SK-N-SH (cell line): ENCODE measurements around the gene SUFU. TPM values are rescaled to one million over a fixed set of nuclear protein-coding genes. Genes with fewer than 3 reads are reported as not detected.

Experiments used
- CTCF ChIA-PET: fragments of 300-600, 350-600 bp; formaldehyde crosslinking; extraction: SDS; loops from one replicate; lab custom pipeline; 2021; lab: Yijun Ruan, JAX
- POLR2A ChIA-PET: fragments of 350-600 bp; sonication (Branson Sonifier 250); formaldehyde crosslinking; extraction: SDS; loops from one replicate; lab custom pipeline; 2020; ENCODE audit warnings: antibody characterized with exemption, inconsistent platforms; lab: Yijun Ruan, JAX
- DNase-seq: peaks from one replicate; pipeline ENCODE4 v3.0.0; 2012
- H2AFZ ChIP-seq: fragments of 200-600 bp; sonication (generic); 2 replicates; pipeline ENCODE4 v1.8.1; 2016; ENCODE audit warnings: antibody characterized with exemption, mild to moderate bottlenecking, low read depth
- H3F3A ChIP-seq: fragments of 200-600 bp; sonication (generic); replicated peaks from 2 replicates; pipeline ENCODE3; 2016; ENCODE audit warnings: antibody characterized with exemption, mild to moderate bottlenecking; ENCODE audit not compliant: insufficient read depth
- H3K27ac ChIP-seq, 2 experiments: fragments of 200-500 bp in 1 of 2; fragments of 200-600 bp in 1 of 2; sonication (Bioruptor generic) in 1 of 2; sonication (generic), shearing (Covaris generic) in 1 of 2; 2 replicates each; pipeline versions ENCODE4 v1.5.1 to v1.6.1; 2014 to 2016; ENCODE audit warnings: low read depth in 2 of 2, inconsistent platforms in 1 of 2, low read length in 1 of 2, mild to moderate bottlenecking in 1 of 2, mixed read lengths in 1 of 2
- H3K27me3 ChIP-seq: fragments of 200-600 bp; sonication (generic), shearing (Covaris generic); 2 replicates; pipeline ENCODE4 v1.6.1; 2016; ENCODE audit warnings: mixed run types; ENCODE audit not compliant: insufficient read depth
- H3K36me3 ChIP-seq, 2 experiments: fragments of 200-500 bp in 1 of 2; fragments of 200-600 bp in 1 of 2; sonication (Bioruptor generic) in 1 of 2; sonication (generic) in 1 of 2; replicated peaks in 1 of 2; 2 replicates each; pipeline versions ENCODE3 to v1.5.1; 2014 to 2016; ENCODE audit warnings: low read length in 1 of 2, mild to moderate bottlenecking in 1 of 2; ENCODE audit not compliant: insufficient read depth in 2 of 2, control insufficient read depth in 1 of 2
- H3K4me1 ChIP-seq, 2 experiments: fragments of 200-500 bp in 1 of 2; fragments of 200-600 bp in 1 of 2; sonication (Bioruptor generic) in 1 of 2; sonication (generic), shearing (Covaris generic) in 1 of 2; 2 replicates each; pipeline versions ENCODE4 v1.5.1 to v1.6.1; 2014 to 2016; ENCODE audit warnings: low read depth in 1 of 2, low read length in 1 of 2, mixed run types in 1 of 2; ENCODE audit not compliant: insufficient read depth in 2 of 2, control insufficient read depth in 1 of 2
- H3K4me2 ChIP-seq: fragments of 200-600 bp; sonication (generic), shearing (Covaris generic); 2 replicates; pipeline ENCODE4 v1.6.1; 2017; ENCODE audit warnings: mixed run types
- H3K4me3 ChIP-seq, 2 experiments: fragments of 200-500 bp in 1 of 2; fragments of 200-600 bp in 1 of 2; sonication (Bioruptor generic) in 1 of 2; sonication (generic), shearing (Covaris generic) in 1 of 2; 2 replicates each; pipeline versions ENCODE4 v1.5.1 to v1.8.1; 2014 to 2016; ENCODE audit warnings: low read depth in 2 of 2, inconsistent platforms in 1 of 2, low read length in 1 of 2, mild to moderate bottlenecking in 1 of 2, mixed read lengths in 1 of 2, moderate library complexity in 1 of 2
- H3K79me2 ChIP-seq: fragments of 200-600 bp; sonication (generic); 2 replicates; pipeline ENCODE4 v1.8.1; 2017; ENCODE audit warnings: mild to moderate bottlenecking; ENCODE audit not compliant: insufficient read depth
- H3K9ac ChIP-seq: fragments of 200-600 bp; sonication (generic); 2 replicates; pipeline ENCODE4 v1.6.1; 2017; ENCODE audit warnings: mixed run types
- H3K9me2 ChIP-seq: fragments of 200-600 bp; sonication (generic); 2 replicates; pipeline ENCODE4 v1.6.1; 2017; ENCODE audit warnings: mixed run types
- H3K9me3 ChIP-seq: fragments of 200-600 bp; sonication (generic); 2 replicates; pipeline ENCODE4 v1.6.1; 2017; ENCODE audit warnings: mixed run types, mild to moderate bottlenecking, moderate library complexity
- H4K20me1 ChIP-seq: fragments of 200-600 bp; sonication (generic); 2 replicates; pipeline ENCODE4 v1.6.1; 2017; ENCODE audit warnings: mild to moderate bottlenecking, mixed run types; ENCODE audit not compliant: insufficient read depth
- CTCF ChIP-seq: fragments of 200-600 bp; sonication (generic); IDR thresholded peaks from 2 replicates; pipeline ENCODE4 v1.6.1; 2017; ENCODE audit warnings: antibody characterized with exemption, mild to moderate bottlenecking, moderate library complexity
- EP300 ChIP-seq, 2 experiments: IDR thresholded peaks; 2 replicates each; pipeline versions ENCODE4 v1.4.0 to v1.6.1; 2012; ENCODE audit warnings: borderline replicate concordance in 1 of 2, low read depth in 1 of 2, low read length in 1 of 2
- MAX ChIP-seq: IDR thresholded peaks from 2 replicates; pipeline ENCODE4 v1.4.0; 2012; ENCODE audit warnings: low read depth
- POLR2AphosphoS5 ChIP-seq: IDR thresholded peaks from 2 replicates; pipeline ENCODE4 v1.6.1; 2012; ENCODE audit warnings: low read depth, low read length
- RAD21 ChIP-seq: IDR thresholded peaks from 2 replicates; pipeline ENCODE4 v1.6.1; 2012; ENCODE audit warnings: mild to moderate bottlenecking, low read length
- RCOR1 ChIP-seq: fragments of 150-350 bp; IDR thresholded peaks from 2 replicates; pipeline ENCODE4 v1.6.1; 2017; ENCODE audit warnings: antibody characterized with exemption, low read length
- REST ChIP-seq: IDR thresholded peaks from 2 replicates; pipeline ENCODE4 v1.6.1; 2012; ENCODE audit warnings: mild to moderate bottlenecking, low read depth, low read length, moderate library complexity
- RXRA ChIP-seq: IDR thresholded peaks from 2 replicates; pipeline ENCODE4 v1.4.0; 2012; ENCODE audit warnings: low read depth, mild to moderate bottlenecking, borderline replicate concordance
- TAF1 ChIP-seq: IDR thresholded peaks from 2 replicates; pipeline ENCODE4 v1.6.1; 2012; ENCODE audit warnings: low read depth, mild to moderate bottlenecking, low read length, moderate library complexity, borderline replicate concordance
- TCF12 ChIP-seq: IDR thresholded peaks from 2 replicates; pipeline ENCODE4 v1.4.0; 2012
- USF2 ChIP-seq: fragments of 150-350 bp; IDR thresholded peaks from 2 replicates; pipeline ENCODE4 v1.6.1; 2017; ENCODE audit warnings: antibody characterized with exemption, low read length, low read depth, borderline replicate concordance
- WGBS: methylation state at CpG from one replicate; pipeline ENCODE4 v1.1.6; 2017; ENCODE audit warnings: low lambda C conversion rate; 5-methylcytosine and 5-hydroxymethylcytosine counted together
- polyA plus RNA-seq, 3 experiments: library from polyadenylated mRNA; depleted of rRNA; stranded (reverse); fragments of >200 nt; gene quantifications; 2 replicates each; pipeline ENCODE4 v1.2.3, GENCODE V29; 2012

SUFU gene
- polyA plus RNA-seq, 1 of the 3 experiments (the other 2 are of a cell fraction) = 5.7 TPM

- TF ChIP-seq CTCF (no peak), MAX (no peak), RCOR1 (no peak)
Observed at GRCh38 chr10:102649797-102650654, 146.3 kb downstream of the SUFU start (continued).

GRCh38 chr10:102650655-102651454, 147.1 kb downstream of the SUFU start:
- ChIA-PET CTCF (interaction anchor here (0.8 to 3.6 kb wide), 4 partner anchors 8 to 19 kb away, joined by 3 to 33 read pairs (median 5); no protein-coding TSS in a partner anchor), POLR2A (interaction anchor here (0.7 to 1.5 kb wide), 3 partner anchors 20 to 23 kb away, joined by 3 to 4 read pairs (median 3); no protein-coding TSS in a partner anchor)
- H3F3A ChIP-seq = peaks cover 14% of the 10 kb centered on the region
- H3K79me2 ChIP-seq = peaks cover 98% of the 10 kb centered on the region
- H3K4me1 ChIP-seq = peaks cover 28 to 52% of the 10 kb centered on the region in 2 experiments; a peak in 3 of 4 replicates
- WGBS = 85% methylated on average over 5 of the region's 11 CpGs
- no peaks in the 10 kb centered on the region for H3K27me3 ChIP-seq
- H4K20me1 ChIP-seq = peaks cover 90% of the 10 kb centered on the region
- no peak overlapping the region for H3K9ac ChIP-seq
- no peaks in the 10 kb centered on the region for H3K9me2 ChIP-seq
- 0 out of 2 replicates have a peak overlapping the region, but pooled peaks have one; percentile 7 for H3K4me2 ChIP-seq
- peak overlapping the region in 1 of 2 experiments; percentile 74; a peak in 1 of 4 replicates for H3K27ac ChIP-seq
- H3K36me3 ChIP-seq = peaks cover 16 to 28% of the 10 kb centered on the region in 2 experiments
- no peaks in the 10 kb centered on the region for H3K9me3 ChIP-seq
- no peak for DNase-seq
- no peak for TF ChIP-seq TCF12
- no peak for TF ChIP-seq REST
- no peak for TF ChIP-seq POLR2AphosphoS5
- TF ChIP-seq EP300 (IDR thresholded peaks at IDR 0.05; ENCODE audit: borderline replicate concordance in 1 of 2, low read depth in 1 of 2, low read length in 1 of 2) = no peak
- TF ChIP-seq RAD21 = no peak
- no peak for TF ChIP-seq USF2
- TF ChIP-seq TAF1 = no peak
- no peak for TF ChIP-seq RXRA
- no peak overlapping the region for H3K4me3 ChIP-seq
- H2AFZ ChIP-seq = no peak overlapping the region
